Measurements from ENCODE around the gene TTC1.

The TTC1 gene

GRCh38 chr5:160060001-160060400, 51.1 kb downstream of the TTC1 start:
- H3K27me3 ChIP-seq (ENCODE audit: low read length): no peaks in the 10 kb centered on the region
- H3K36me3 ChIP-seq (ENCODE audit: low read length): no peaks in the 10 kb centered on the region
- H3K9me2 ChIP-seq (replicated peaks; ENCODE audit: insufficient read depth, low read length): no peaks in the 10 kb centered on the region
- H3K9me3 ChIP-seq (ENCODE audit: insufficient read depth, low read length): no peaks in the 10 kb centered on the region
- H3K27ac ChIP-seq (ENCODE audit: low read depth, low read length): no peak overlapping the region
- TF ChIP-seq EZH2phosphoT487 (conservative IDR thresholded peaks at IDR 0.05; ENCODE audit: low read length): no peak
- no peak for TF ChIP-seq CTCF (IDR thresholded peaks at IDR 0.05; ENCODE audit: insufficient read depth, low read length, poor library complexity, severe bottlenecking)
- H3F3A ChIP-seq (ENCODE audit: insufficient read depth): no peaks in the 10 kb centered on the region
- no peaks in the 10 kb centered on the region for H4K20me1 ChIP-seq (ENCODE audit: low read depth, low read length)
- H3K79me2 ChIP-seq (ENCODE audit: insufficient read depth, low read length): no peaks in the 10 kb centered on the region
- H3K9ac ChIP-seq (ENCODE audit: low read length): no peak overlapping the region
- H3K4me3 ChIP-seq (ENCODE audit: insufficient read depth, low read length, poor library complexity, severe bottlenecking): no peak overlapping the region
- no peak overlapping the region for H2AFZ ChIP-seq (ENCODE audit: low read depth, low read length, severe bottlenecking)
- H3K4me2 ChIP-seq (ENCODE audit: low read depth, low read length, poor library complexity, severe bottlenecking): no peak overlapping the region

- no peak overlapping the region for H2AFZ ChIP-seq (ENCODE audit: low read depth, low read length, severe bottlenecking)
- H3K36me3 ChIP-seq (ENCODE audit: low read length): no peaks in the 10 kb centered on the region
- H3F3A ChIP-seq (ENCODE audit: insufficient read depth): no peaks in the 10 kb centered on the region
- no peak overlapping the region for H3K4me3 ChIP-seq (ENCODE audit: insufficient read depth, low read length, poor library complexity, severe bottlenecking)
- H4K20me1 ChIP-seq (ENCODE audit: low read depth, low read length): no peaks in the 10 kb centered on the region
- no peaks in the 10 kb centered on the region for H3K9me2 ChIP-seq (replicated peaks; ENCODE audit: insufficient read depth, low read length)
- no peaks in the 10 kb centered on the region for H3K9me3 ChIP-seq (ENCODE audit: insufficient read depth, low read length)
- H3K27ac ChIP-seq (ENCODE audit: low read depth, low read length): no peak overlapping the region
- no peaks in the 10 kb centered on the region for H3K27me3 ChIP-seq (ENCODE audit: low read length)
- H3K79me2 ChIP-seq (ENCODE audit: insufficient read depth, low read length): no peaks in the 10 kb centered on the region
- H3K4me2 ChIP-seq (ENCODE audit: low read depth, low read length, poor library complexity, severe bottlenecking): no peak overlapping the region
- H3K9ac ChIP-seq (ENCODE audit: low read length): no peak overlapping the region
- no peak for TF ChIP-seq EZH2phosphoT487 (conservative IDR thresholded peaks at IDR 0.05; ENCODE audit: low read length)
- TF ChIP-seq CTCF (IDR thresholded peaks at IDR 0.05; ENCODE audit: insufficient read depth, low read length, poor library complexity, severe bottlenecking): no peak
Observed at GRCh38 chr5:160061770-160062169, 52.8 kb downstream of the TTC1 start.

- Histone ChIP-seq H3K9me3 (ENCODE audit: insufficient read depth, low read length) (no peaks in the 10 kb centered on the region), H3K27me3 (ENCODE audit: low read length) (no peaks in the 10 kb centered on the region), H3K9me2 (replicated peaks; ENCODE audit: insufficient read depth, low read length) (no peaks in the 10 kb centered on the region), H3K27ac (ENCODE audit: low read depth, low read length) (no peak overlapping the region), H3K9ac (ENCODE audit: low read length) (no peak overlapping the region), H3K4me3 (ENCODE audit: insufficient read depth, low read length, poor library complexity, severe bottlenecking) (no peak overlapping the region), H3F3A (ENCODE audit: insufficient read depth) (no peaks in the 10 kb centered on the region), H3K4me2 (ENCODE audit: low read depth, low read length, poor library complexity, severe bottlenecking) (no peak overlapping the region), H3K79me2 (ENCODE audit: insufficient read depth, low read length) (no peaks in the 10 kb centered on the region), H2AFZ (ENCODE audit: low read depth, low read length, severe bottlenecking) (no peak overlapping the region), H4K20me1 (ENCODE audit: low read depth, low read length) (no peaks in the 10 kb centered on the region), H3K36me3 (ENCODE audit: low read length) (no peaks in the 10 kb centered on the region)
- TF ChIP-seq CTCF (IDR thresholded peaks at IDR 0.05; ENCODE audit: insufficient read depth, low read length, poor library complexity, severe bottlenecking): no peak
- no peak for TF ChIP-seq EZH2phosphoT487 (conservative IDR thresholded peaks at IDR 0.05; ENCODE audit: low read length)
Observed at GRCh38 chr5:160064417-160064810, 55.5 kb downstream of the TTC1 start.
